Lower leg skin (tissue), 3 donors: ENCODE results near the gene PIP5K1B.

Source experiments
- CTCF ChIP-seq, 3 donors: fragments of 450-650 bp; IDR thresholded peaks; one replicate each; pipeline ENCODE4 v1.5.1; 2016; ENCODE audit warnings: antibody characterized with exemption in 3 of 3, mild to moderate bottlenecking in 3 of 3, moderate library complexity in 2 of 3
- POLR2A ChIP-seq, 2 donors: fragments of 450-650 bp; IDR thresholded peaks; one replicate each; pipeline ENCODE4 v1.6.1; 2016 to 2017; ENCODE audit warnings: antibody characterized with exemption in 2 of 2, mild to moderate bottlenecking in 1 of 2, moderate library complexity in 1 of 2

GRCh38 chr9:68825762-68826472, 120.9 kb downstream of the PIP5K1B start:
- TF ChIP-seq POLR2A (IDR thresholded peaks at IDR 0.05) (no peak), CTCF (IDR thresholded peaks at IDR 0.05) (no peak)
